ENCODE results near the gene ARHGAP19.

Gene ARHGAP19, protein sequence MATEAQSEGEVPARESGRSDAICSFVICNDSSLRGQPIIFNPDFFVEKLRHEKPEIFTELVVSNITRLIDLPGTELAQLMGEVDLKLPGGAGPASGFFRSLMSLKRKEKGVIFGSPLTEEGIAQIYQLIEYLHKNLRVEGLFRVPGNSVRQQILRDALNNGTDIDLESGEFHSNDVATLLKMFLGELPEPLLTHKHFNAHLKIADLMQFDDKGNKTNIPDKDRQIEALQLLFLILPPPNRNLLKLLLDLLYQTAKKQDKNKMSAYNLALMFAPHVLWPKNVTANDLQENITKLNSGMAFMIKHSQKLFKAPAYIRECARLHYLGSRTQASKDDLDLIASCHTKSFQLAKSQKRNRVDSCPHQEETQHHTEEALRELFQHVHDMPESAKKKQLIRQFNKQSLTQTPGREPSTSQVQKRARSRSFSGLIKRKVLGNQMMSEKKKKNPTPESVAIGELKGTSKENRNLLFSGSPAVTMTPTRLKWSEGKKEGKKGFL

DNA sequence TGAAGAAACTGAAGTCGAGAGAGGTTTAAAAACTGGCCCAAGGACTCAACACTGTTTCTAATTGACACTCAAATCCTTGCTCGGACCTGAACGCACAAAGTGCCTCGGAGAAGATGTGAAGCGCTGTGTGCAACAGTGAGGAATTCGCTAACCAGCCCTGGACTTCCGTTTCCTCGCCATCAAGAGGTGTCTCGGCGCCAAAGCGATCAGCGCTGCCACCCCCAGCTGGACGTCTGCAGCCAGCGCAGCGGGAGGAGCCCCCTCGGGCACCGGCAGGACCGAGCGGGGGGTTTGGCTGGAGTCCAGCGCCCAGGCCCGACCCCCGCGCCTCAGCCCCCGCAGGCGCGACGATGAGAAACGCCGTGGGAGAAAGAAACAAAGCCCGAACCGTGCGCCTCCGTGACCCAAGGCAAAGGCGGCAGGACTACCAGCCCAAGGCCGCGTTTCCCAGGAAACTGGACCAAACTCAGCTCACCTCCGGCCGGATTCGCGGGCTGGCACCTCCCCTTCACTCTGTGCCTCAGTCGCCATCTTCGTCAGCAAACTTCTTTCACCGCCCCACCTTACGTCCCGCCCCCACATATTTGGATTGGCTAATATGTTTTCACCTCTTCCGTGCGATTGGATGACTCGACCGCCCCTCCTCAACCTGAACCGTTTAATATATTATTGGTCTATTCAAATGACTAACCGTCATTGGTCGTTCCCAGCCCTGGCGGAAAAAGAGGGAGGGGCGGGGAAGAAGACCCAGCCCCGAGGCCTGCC lies at the start of gene ARHGAP19:
TSS of gene ARHGAP19 (minus strand) at position 541 of the 765 bp plus-strand sequence. CDS start at position 531, 10 bp downstream.
- peak; percentile 67 to 90 (median 81) for DNase-seq (ENCODE audit: low read depth in 4 of 4, low spot score in 1 of 4)

DNA sequence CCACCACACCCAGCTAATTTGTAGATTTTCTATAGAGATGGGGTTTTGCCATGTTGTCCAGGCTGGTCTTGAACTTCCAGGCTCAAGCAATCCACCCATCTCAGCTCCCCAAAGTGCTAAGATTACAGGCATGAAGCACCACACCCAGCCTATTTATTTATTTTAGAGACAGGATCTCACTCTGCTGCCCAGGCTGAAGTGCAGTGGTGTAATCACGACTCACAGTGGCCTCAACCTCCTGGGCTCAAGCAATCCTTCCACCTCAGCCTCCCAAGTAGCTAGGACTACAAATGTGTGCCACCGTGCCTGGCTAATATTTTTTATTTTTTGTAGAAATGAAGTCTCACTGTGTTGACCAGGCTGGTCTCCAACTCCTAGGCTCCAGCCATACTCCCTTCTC lies 49.0 kb upstream of the ARHGAP19 start:
- DNase-seq (ENCODE audit: low read depth in 4 of 4, low spot score in 1 of 4), result no peak

DNA sequence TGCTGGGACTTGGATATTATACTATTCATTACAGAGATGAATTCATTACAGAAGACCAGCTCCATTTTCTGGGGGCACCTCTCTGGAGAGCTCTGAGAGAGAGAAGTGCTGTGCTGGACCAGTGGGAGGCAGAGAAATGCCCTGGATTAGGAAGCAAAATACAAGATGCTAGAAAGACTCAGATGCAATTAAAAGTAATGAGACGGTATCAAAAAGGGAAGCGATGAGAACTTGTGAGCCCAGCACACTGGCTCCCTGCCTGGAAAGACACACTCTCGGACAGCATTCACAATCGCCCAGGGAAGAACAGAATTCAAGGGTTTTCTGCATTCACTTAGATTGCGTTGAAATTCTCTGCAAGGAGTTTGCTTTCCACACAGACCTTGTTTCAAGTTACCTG lies 45.6 kb upstream of the ARHGAP19 start:
- DNase-seq (ENCODE audit: low read depth in 4 of 4, low spot score in 1 of 4), result no peak

DNA sequence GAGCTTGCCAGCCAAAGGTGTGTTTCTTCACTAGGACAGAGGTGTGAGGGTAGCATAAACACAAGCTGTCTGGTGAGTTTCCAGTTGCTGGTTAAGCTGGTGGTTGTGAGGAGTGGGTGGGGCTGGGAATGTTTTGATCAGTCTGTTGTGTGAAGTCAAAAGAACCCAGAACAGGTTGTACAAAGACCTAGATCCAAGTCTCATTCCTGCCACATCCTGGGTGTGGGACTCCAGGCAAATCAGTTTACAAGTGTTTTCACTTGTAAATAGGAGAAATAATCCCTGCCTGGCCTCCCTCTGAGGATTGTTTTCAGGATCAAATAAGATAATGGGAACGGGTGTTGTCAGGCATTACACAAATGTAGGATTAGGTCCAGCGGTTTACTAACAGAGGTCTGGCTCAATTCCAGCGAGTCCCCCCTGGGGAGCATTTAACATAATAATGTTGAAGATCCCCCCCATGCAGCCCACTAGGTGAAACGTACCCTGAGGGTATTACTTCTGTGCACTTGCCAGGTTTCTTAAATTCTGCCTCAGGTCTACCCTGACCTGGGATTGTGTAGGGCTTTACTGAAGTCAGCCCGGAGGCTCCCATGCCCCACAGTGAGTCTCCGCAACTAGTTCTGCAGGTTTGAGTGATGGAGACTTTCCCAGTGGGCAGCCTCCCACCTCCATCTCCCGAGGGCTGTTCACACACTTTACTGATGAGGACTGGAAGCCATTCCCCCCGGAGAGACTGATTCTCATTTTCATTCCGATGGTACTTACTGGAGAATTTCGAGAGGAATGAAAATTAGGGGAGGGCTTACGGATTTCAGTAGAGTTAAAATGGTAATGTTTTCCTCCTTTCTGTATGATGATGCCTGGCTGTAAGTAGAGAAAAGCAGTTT lies 44.8 kb upstream of the ARHGAP19 start:
- no peak for DNase-seq (ENCODE audit: low read depth in 4 of 4, low spot score in 1 of 4)

DNA sequence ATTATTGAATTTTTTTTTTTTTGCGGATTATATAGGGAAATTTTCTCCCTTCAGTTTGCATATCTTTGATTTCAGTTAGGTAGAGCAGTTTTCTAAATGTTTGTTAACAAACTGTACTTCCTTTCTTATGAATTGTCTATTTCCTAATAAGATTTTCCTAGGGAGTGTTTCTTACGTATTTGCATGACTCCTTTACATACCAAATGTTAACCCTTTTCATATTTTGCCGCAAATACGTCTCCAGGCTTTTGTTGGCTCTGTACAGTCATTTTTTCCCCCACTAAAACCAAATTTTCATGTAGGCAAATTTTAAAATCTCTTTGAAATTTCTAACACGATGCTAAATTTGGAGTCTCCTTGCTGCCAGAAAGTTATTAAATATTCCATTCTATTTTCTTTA lies 44.0 kb upstream of the ARHGAP19 start:
- no peak for DNase-seq (ENCODE audit: low read depth in 4 of 4, low spot score in 1 of 4)

DNA sequence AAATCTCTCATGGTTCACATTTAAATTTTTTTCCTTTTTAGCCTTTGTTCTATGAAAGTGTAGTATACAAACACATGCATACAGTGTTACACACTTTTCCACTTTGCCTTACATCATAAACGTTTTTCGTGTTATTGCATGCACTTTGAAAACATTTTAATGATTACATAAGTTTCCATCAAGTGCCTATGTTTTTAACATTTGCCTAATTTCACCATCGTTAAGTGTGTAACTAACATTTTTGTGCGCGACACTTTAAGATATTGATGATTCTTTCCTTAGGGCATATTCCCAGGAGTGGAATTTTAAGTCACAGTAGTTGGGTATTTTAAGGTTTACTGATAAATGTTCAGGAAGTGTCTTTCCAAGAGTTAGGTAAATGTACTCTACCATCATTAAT lies 43.6 kb upstream of the ARHGAP19 start:
- DNase-seq (ENCODE audit: low read depth in 4 of 4, low spot score in 1 of 4), result no peak

DNA sequence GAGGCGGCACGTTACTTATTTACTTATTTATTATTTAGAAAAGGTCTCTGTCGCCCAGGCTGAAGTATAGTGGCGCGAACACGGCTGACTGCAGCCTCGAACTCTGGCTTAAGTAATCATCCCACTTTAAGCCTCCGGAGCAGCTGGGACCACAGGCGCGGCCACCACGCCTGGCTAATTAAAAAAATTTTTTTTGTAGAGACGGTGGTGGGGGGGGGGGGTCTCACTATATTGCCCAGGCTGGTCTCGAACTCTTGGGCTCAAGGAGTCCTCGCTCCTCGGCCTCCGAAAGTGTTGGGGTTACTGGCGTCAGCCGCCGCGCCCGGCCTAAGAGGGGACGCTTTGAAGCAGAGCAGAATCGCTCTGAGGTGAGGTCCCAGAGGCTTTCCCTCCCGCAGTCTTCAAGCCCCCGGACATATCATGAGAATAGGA lies 42.8 kb upstream of the ARHGAP19 start:
- no peak for DNase-seq (ENCODE audit: low read depth in 4 of 4, low spot score in 1 of 4)

DNA sequence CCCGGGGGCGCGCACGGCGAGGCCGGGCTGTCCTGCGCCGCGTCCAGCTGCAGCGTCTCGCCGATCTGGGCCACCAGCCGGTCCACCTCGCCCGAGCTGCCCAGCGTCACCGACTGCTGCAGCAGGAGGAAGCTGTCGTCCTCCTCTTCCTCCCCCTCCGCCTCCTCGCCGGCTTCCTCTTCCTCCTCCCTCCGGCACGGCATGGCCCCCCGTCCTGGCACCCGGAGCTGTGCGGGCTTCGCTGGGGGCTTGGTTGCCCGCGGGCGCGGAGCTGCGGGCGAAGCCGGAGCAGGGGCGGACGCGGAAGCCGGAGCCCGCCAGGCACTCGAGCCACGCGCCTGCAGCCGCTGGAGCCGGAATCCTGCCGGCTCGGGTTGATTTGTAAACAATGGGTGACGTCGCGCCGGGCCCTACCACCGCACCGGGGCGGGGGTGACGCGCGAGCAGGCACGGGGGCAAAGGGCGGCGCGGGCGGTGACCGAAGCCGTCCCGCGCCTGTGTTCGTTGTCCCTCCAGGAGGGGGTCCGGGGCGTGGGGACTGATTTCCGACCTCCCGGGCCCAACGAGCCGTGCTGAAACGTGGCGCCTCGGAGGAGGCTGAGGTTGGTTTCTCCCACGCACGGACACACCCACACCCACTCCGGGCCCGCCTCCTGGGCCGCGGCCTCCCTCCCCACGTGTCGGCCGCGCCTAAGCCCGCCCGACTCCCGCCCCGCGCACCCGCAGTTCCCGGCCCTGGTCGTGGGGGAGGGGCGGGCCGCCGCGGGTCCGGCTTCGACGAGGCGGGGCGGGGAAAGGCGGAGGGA lies 42.1 kb upstream of the ARHGAP19 start, which contains the start of gene FRAT2:
TSS of gene FRAT2 (minus strand) at position 360 of the 806 bp plus-strand sequence. CDS start at position 203, 157 bp downstream.
- DNase-seq (ENCODE audit: low read depth in 4 of 4, low spot score in 1 of 4), result peak; percentile 59 to 83 (median 74)

DNA sequence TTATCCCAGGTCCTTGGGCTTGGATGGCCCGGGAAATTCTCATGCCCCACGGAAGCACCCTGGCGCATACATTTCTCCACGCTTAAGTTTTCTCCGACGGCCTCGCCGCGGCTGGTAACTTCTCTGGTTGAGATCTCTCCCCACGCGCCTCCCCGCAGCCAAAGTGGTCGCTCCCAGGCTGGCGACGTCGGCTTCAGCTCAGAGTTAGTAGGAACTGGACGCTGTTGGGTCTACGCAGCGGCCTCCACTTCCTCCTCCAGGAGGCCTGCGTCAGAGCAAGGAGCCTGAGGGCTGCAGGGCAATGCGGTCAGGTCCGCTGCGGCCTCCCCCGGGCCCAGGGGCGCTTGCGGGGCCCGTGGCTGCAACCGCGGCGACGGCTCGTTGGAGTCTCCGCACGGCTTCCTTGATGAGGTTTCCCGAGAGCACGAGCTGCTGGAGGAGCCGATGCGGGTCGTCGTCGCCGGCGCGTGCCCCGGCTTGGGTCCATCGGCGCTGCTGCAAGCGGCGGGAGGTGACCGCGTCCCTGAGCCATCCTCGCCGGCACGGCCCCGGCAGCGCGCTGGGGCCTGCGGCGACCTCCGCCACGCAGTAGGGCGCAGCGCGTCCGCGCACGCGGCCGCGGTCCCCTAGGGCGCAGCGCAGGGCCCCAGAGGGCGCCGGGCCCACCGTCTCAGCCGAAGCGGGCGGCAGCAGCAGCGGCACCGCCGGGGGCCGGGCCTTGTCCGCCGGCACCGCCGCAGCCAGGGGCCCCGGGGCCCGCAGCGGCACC lies 41.3 kb upstream of the ARHGAP19 start:
- peak in 1 of 4 experiments; percentile 19 for DNase-seq (ENCODE audit: low read depth in 4 of 4, low spot score in 1 of 4)

DNA sequence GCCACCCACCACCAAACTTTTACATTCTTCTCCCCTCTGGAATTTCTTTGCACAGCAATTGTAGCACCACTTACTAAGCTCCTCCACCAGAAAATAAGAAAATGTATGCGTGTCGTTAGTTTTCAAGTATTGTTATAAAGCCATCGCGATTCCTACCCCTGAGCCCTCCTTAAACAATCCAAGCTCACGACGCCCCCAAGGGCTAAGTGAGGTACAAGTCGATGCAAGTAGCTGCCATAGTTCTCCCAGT lies 40.8 kb upstream of the ARHGAP19 start:
- DNase-seq (ENCODE audit: low read depth in 4 of 4, low spot score in 1 of 4), result no peak

DNA sequence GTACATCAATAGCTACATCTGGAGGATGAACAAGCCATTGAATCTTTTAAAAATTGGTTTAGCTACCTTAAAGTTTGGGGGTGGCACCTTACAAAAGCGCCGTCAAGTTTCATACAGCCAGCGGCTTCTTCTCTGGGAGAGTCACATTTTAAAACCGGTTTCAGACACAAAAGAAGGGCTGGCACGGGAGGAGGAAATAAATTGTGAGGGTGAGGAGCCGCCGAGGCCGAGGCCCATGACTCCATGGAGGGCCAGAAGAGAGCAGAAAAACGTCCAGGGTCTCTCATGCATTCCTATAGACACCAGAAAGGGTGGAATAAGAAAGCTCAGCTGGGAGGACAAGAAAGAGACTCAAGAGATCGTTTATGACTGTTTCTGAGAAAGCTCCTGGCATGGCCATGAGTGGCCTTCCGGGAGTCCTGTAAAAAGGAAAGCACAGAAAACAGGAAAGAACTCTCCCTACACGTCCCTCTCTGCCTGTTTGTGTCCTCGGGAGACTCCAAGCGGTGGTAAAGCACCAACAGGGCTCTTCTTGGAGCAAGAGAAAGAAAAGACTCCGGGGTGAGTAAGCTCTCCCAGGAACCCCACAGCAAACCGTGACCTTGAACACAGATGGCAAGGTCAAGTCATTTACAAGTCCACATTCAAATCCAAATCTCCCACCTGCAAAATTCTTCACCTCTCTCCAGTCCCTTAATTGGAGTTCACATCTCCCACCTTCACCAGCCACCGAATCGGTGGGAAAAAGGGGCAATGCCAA lies 40.3 kb upstream of the ARHGAP19 start:
- DNase-seq (ENCODE audit: low read depth in 4 of 4, low spot score in 1 of 4), result no peak

DNA sequence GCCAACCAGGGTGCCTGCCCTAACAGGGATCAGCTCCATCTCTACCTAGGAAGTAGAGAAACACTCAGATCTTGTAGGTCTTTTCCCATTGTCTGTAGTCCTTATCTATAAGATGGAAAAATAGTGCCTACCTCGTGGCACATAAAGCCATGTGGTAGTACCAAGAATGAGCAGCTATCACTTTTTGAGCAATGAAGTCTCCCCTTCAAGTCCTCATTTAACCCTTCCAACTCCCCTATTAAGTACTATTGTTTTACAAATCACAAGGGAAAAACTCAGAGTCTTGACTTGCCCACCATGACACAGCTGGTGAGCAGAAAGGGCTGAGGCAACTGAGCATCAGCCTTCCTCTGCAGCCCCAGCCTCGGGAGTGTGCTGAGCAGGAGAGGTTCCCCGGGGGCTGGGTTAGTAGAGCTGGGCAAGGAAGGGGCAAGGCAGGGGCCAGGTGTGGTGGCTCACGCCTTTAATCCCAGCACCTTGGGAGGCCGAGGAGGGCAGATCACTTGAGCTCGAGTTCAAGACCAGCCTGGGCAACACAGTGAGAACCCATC lies 38.8 kb upstream of the ARHGAP19 start:
- no peak for DNase-seq (ENCODE audit: low read depth in 4 of 4, low spot score in 1 of 4)

DNA sequence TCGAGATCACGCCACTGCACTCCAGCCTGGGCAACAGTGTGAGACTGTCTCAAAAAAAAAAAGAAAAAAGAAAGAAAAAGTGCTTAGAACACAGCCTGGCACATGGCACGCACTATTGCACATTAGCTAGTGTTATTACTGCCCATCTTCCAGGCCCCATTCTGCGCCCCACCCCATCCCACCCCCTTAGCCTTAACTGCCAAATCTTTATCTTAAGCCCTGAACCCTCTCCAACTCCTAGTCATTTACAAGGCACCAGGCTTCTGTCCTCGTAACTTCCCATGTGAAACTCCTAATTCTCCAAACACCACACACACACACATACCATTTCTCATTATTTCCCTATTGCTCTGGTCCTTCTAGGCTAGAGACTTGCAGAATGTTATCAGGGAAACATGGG lies 37.3 kb upstream of the ARHGAP19 start:
- DNase-seq (ENCODE audit: low read depth in 4 of 4, low spot score in 1 of 4), result no peak

DNA sequence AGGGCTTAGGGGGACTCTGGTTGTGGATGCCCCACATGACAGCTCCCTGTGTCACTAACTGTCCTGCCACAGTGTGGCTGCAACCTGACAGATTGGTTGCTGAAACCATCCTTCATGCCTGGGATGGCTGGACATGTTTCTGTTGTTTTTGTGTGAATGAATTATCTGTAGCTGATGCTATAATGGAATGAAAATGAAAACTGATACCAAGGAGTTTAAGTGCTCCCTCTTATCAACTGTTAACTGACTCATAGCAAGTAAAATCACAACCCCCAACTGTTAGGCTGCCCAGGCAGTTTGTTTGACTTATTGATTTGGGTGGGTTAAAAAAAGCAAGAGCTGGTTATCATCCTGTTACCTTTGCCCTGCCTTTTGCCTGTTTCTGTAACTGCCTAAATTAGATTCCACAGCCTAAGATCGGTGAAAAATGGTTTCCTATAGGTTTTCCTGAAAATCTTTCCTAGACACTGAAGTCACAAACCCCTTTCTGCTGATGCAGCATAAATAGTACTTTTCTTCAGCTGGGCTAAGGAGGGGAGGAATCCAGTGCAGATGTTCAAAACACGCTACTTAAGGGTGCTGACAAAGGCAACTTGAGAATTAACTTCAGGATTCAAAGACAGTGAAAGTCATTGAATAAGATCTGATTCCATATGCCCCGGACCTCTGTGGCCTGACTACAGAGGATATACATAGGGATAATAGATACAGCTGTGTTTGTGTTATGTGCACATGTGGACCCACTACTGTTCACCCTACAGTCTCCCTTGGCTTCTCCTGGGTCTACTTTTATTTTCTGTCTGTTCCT lies 36.4 kb upstream of the ARHGAP19 start:
- DNase-seq (ENCODE audit: low read depth in 4 of 4, low spot score in 1 of 4), result no peak

DNA sequence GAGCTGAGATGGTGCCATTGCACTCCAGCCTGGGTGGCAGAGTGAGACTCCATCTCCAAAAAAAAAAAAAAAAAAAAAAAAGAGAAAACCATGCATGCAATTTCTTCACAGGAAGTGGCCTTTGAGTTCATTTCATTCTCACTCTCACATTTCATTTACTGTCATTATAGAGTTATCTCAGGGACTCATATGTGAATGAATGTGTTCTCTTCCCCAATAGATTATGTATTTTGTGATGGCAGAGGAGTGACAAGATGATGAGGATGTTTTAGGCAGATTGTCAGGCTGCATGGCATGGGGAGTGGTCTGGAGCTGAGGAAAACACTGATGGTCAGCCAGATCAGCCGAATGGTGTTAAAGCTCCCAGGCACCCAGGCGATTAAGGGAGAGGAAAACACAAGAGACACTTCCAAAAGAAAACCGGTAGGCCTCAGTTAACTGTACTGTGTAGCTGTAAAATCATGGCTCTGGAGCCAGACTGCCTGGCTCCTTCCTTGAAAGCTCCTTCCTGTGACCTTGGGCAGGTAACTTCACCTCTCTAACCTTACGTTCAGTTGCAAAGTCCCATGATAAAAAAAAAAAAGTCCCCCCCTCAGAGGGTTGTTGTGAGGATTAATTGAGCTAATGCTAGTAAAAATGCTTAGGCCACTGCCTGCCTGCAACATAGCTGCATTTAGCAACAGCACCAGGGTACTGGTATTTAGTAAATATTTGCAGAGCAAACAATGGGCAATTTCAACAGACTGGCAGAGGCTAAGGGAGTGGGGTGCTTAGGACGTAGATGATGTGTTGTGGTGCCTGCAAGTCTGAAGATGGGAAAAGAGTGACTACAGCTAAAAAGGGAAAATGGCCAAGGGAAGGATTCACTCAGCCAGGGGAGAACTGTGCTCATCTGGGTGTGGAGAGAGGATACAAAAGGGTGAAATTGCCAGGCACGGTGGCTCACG lies 35.2 kb upstream of the ARHGAP19 start:
- DNase-seq (ENCODE audit: low read depth in 4 of 4, low spot score in 1 of 4), result no peak

DNA sequence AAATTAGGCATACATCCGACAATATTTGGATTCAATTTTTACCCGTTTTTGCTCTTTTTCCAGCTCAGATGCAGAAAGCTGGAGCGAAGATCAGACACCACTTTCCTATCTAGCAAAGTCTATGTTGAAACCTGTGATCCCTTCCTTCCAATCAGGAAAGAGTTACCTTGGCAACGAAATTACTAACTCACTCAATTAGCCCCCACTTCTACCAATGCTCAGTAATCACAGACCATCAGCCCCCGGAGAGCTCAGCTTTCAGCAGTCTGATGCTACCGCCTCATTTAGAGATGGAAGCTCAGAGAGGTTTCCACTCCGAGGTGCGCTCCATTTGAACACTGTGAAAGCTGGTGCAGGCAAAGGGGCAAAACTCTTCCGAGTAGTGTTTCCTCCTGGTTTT lies 33.3 kb upstream of the ARHGAP19 start:
- no peak for DNase-seq (ENCODE audit: low read depth in 4 of 4, low spot score in 1 of 4)

DNA sequence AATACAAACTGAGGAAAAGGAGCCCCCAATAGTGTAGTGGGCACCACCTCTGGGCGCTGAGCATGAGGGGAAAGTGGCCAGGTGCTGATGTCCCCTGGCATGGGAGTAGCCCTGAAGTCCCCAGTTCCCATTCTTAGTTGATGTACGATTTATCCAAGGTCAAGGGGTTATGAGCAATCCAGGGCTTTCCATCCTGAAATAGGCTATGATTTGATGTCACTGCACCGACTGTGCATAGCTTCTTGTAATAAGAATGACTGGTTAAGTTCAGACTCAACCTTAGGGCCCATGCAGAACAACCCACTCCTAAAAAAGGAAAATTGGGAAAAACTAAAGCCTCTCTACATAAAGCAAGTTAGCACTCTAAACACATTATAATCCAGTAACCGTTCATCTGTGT lies 31.1 kb upstream of the ARHGAP19 start:
- DNase-seq (ENCODE audit: low read depth in 4 of 4, low spot score in 1 of 4), result no peak
